Vagina (tissue), 2 donors: ENCODE measurements around the gene DUSP3. TPM values are rescaled to one million over a fixed set of nuclear protein-coding genes. Genes with fewer than 3 reads are reported as not detected.

Source experiments
- DNase-seq, 2 donors: peaks; one replicate each; pipeline ENCODE4 v3.0.0-alpha.2; 2017; ENCODE audit errors: extremely low spot score in 2 of 2
- H3K27ac ChIP-seq: fragments of 200-600 bp; sonication (generic); one replicate; pipeline ENCODE4 v1.5.1; 2019
- H3K27me3 ChIP-seq: fragments of 200-600 bp; sonication (generic); one replicate; pipeline ENCODE4 v1.5.1; 2019
- H3K36me3 ChIP-seq, 2 donors: fragments of 200-600 bp; sonication (generic); one replicate each; pipeline ENCODE4 v1.5.1; 2017 to 2019
- H3K4me1 ChIP-seq: fragments of 200-600 bp; sonication (generic); one replicate; pipeline ENCODE4 v1.5.1; 2019
- H3K4me3 ChIP-seq, 2 donors: fragments of 200-600 bp; sonication (generic); 1 replicate in 1 of 2; 2 replicates in 1 of 2; pipeline ENCODE4 v1.5.1; 2016 to 2019
- H3K9me3 ChIP-seq: fragments of 200-600 bp; sonication (generic); one replicate; pipeline ENCODE4 v1.5.1; 2019
- POLR2A ChIP-seq, 2 donors: fragments of 450-650 bp; IDR thresholded peaks; one replicate each; pipeline ENCODE4 v1.6.1; 2017; ENCODE audit warnings: antibody characterized with exemption in 2 of 2, mild to moderate bottlenecking in 2 of 2, moderate library complexity in 2 of 2
- POLR2AphosphoS5 ChIP-seq, 2 donors: sonication (generic); formaldehyde crosslinking; IDR thresholded peaks; one replicate each; pipeline ENCODE4 v1.9.0; 2017; ENCODE audit warnings: antibody characterized with exemption in 2 of 2, mild to moderate bottlenecking in 2 of 2, low read depth in 1 of 2; ENCODE audit not compliant: insufficient read depth in 1 of 2
- intact Hi-C: fragments of 100-400 bp; cut with DNase I; formaldehyde crosslinking; loops from one replicate; pipeline ENCODE4 v1.15.1; 2023
- total RNA-seq: library from RNA; depleted of rRNA; stranded (reverse); fragments of >200 nt; gene quantifications from one replicate; pipeline ENCODE4 v1.2.3, GENCODE V29; 2016
- TF ChIP-seq, protein P1 (sequence below), 3 experiments: fragments of 450-650 bp in 2 of 3; fragments of 200-600 bp in 1 of 3; sonication (generic) in 1 of 3; IDR thresholded peaks; one replicate each; pipeline ENCODE4 v1.5.1; 2017 to 2019; ENCODE audit warnings: antibody characterized with exemption in 3 of 3, mild to moderate bottlenecking in 2 of 3, moderate library complexity in 2 of 3

The DUSP3 gene
- total RNA-seq, 1 donor from 2014 or later, result 43.5 TPM

GRCh38 chr17:43717913-43718312 is 60.9 kb downstream of the DUSP3 start:
- Histone ChIP-seq H3K27ac (no peak overlapping the region), H3K27me3 (no peaks in the 10 kb centered on the region), H3K4me3 (no peak overlapping the region), H3K4me1 (peaks cover 26% of the 10 kb centered on the region), H3K36me3 (no peaks in the 10 kb centered on the region), H3K9me3 (no peaks in the 10 kb centered on the region)
- TF ChIP-seq POLR2AphosphoS5 (IDR thresholded peaks at IDR 0.05; ENCODE audit: insufficient read depth in 1 of 2, low read depth in 1 of 2) (no peak), POLR2A (IDR thresholded peaks at IDR 0.05) (no peak)
- TF ChIP-seq, protein P1, sequence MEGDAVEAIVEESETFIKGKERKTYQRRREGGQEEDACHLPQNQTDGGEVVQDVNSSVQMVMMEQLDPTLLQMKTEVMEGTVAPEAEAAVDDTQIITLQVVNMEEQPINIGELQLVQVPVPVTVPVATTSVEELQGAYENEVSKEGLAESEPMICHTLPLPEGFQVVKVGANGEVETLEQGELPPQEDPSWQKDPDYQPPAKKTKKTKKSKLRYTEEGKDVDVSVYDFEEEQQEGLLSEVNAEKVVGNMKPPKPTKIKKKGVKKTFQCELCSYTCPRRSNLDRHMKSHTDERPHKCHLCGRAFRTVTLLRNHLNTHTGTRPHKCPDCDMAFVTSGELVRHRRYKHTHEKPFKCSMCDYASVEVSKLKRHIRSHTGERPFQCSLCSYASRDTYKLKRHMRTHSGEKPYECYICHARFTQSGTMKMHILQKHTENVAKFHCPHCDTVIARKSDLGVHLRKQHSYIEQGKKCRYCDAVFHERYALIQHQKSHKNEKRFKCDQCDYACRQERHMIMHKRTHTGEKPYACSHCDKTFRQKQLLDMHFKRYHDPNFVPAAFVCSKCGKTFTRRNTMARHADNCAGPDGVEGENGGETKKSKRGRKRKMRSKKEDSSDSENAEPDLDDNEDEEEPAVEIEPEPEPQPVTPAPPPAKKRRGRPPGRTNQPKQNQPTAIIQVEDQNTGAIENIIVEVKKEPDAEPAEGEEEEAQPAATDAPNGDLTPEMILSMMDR (IDR thresholded peaks at IDR 0.05), result no peak
- intact Hi-C loops, result no loop called here
- no peak for DNase-seq

Other genes with a start within 250 kb of the DUSP3 start
- gene ETV4, start 232.6 kb downstream of the DUSP3 start, total RNA-seq, result 5.4 TPM
- 4.7 TPM for gene MEOX1, start 117.1 kb downstream of the DUSP3 start, total RNA-seq
- gene SOST, start 20.2 kb downstream of the DUSP3 start, total RNA-seq, result not detected
- not detected for gene CFAP97D1, start 1.5 kb upstream of the DUSP3 start, total RNA-seq
- 30.2 TPM for gene MPP3, start 54.2 kb upstream of the DUSP3 start, total RNA-seq
- 5.6 TPM for gene CD300LG, start 68.2 kb upstream of the DUSP3 start, total RNA-seq
- gene MPP2, start 128.6 kb upstream of the DUSP3 start, total RNA-seq, result 7.6 TPM
- not detected for gene PPY, start 163.5 kb upstream of the DUSP3 start, total RNA-seq
- not detected for gene PYY, start 175.0 kb upstream of the DUSP3 start, total RNA-seq
- 4.9 TPM for gene NAGS, start 225.6 kb upstream of the DUSP3 start, total RNA-seq
- 33.6 TPM for gene TMEM101, start 236.0 kb upstream of the DUSP3 start, total RNA-seq